ENCODE measurements around the gene HYAL1. TPM values are rescaled to one million over a fixed set of nuclear protein-coding genes. Genes with fewer than 3 reads are reported as not detected.

Gene HYAL1
- 2.1 TPM for polyA plus RNA-seq (ENCODE audit: insufficient read length)

GRCh38 chr3:50303013-50303815, at the start of gene HYAL1:
Gene HYAL1, minus strand, starts transcription at chr3:50303574. Its CDS starts 618 bp downstream, at chr3:50302956.
- DNase-seq: no peak

- DNase-seq: no peak
Measured at GRCh38 chr3:50352781-50353180, 49.4 kb upstream of the HYAL1 start.

- no peak for DNase-seq
Measured at GRCh38 chr3:50351323-50351697, 47.9 kb upstream of the HYAL1 start.

- DNase-seq: peak; percentile 95
Measured at GRCh38 chr3:50350527-50351322, 47.4 kb upstream of the HYAL1 start, which contains the start of the genes CYB561D2 and NPRL2. Gene CYB561D2, plus strand, starts transcription at chr3:50350862. Its CDS starts 572 bp downstream, at chr3:50351434. Gene NPRL2, minus strand, starts transcription at chr3:50350775. Its CDS starts 123 bp downstream, at chr3:50350652.

GRCh38 chr3:50350213-50350526, 46.8 kb upstream of the HYAL1 start:
- DNase-seq: no peak

- peak; percentile 73 for DNase-seq
Measured at GRCh38 chr3:50347187-50347813, 43.9 kb upstream of the HYAL1 start.

- DNase-seq: no peak
Measured at GRCh38 chr3:50345586-50346234, 42.3 kb upstream of the HYAL1 start, which contains the start of gene ZMYND10. Gene ZMYND10, minus strand, starts transcription at chr3:50345732. Its CDS starts 153 bp downstream, at chr3:50345579.

- no peak for DNase-seq
Measured at GRCh38 chr3:50345008-50345407, 41.6 kb upstream of the HYAL1 start.

GRCh38 chr3:50342813-50343633, 39.6 kb upstream of the HYAL1 start:
- no peak for DNase-seq

- DNase-seq: no peak
Measured at GRCh38 chr3:50341996-50342650, 38.7 kb upstream of the HYAL1 start.

- DNase-seq: no peak
Measured at GRCh38 chr3:50341537-50341936, 38.2 kb upstream of the HYAL1 start.

- DNase-seq: peak; percentile 91
Measured at GRCh38 chr3:50340448-50341329, 37.3 kb upstream of the HYAL1 start, which contains the start of gene RASSF1. Gene RASSF1, minus strand, starts transcription at chr3:50340836. Its CDS starts 31 bp downstream, at chr3:50340805.

GRCh38 chr3:50340147-50340447, 36.7 kb upstream of the HYAL1 start:
- no peak for DNase-seq

- DNase-seq: no peak
Measured at GRCh38 chr3:50339485-50340146, 36.2 kb upstream of the HYAL1 start.

GRCh38 chr3:50338965-50339364, 35.6 kb upstream of the HYAL1 start:
- no peak for DNase-seq

GRCh38 chr3:50337175-50337861, 33.9 kb upstream of the HYAL1 start:
- DNase-seq: peak; percentile 99

- no peak for DNase-seq
Measured at GRCh38 chr3:50336452-50337174, 33.2 kb upstream of the HYAL1 start.
